ENCODE results near the gene TESK2.

- no peak for TF ChIP-seq POLR2AphosphoS5 (IDR thresholded peaks at IDR 0.05; ENCODE audit: borderline replicate concordance, low read depth, low read length)
- TF ChIP-seq EZH2 (IDR thresholded peaks at IDR 0.05), result no peak
- TF ChIP-seq FOXP2 (optimal IDR thresholded peaks at IDR 0.05; ENCODE audit: control extremely low read depth, extremely low read length, insufficient read depth), result no peak
These were observed 146.5 kb downstream of the TESK2 start for GRCh38 chr1:45344499-45344898.
